ENCODE measurements around the gene LMAN1L. TPM values are rescaled to one million over a fixed set of nuclear protein-coding genes. Genes with fewer than 3 reads are reported as not detected.

LMAN1L gene
- total RNA-seq, 6 donors from 2014 or later: 1.0 TPM; not detected in 5

- Histone ChIP-seq H3K9me3 (no peaks in the 10 kb centered on the region), H3K36me3 (no peaks in the 10 kb centered on the region), H3K4me1 (peaks cover 26 to 38% (median 35%) of the 10 kb centered on the region in 4 donors), H3K4me3 (no peak overlapping the region), H3K27me3 (no peaks in the 10 kb centered on the region), H3K27ac (no peak overlapping the region)
- TF ChIP-seq POLR2AphosphoS5 (IDR thresholded peaks at IDR 0.05): no peak
- TF ChIP-seq POLR2A (IDR thresholded peaks at IDR 0.05): no peak
- TF ChIP-seq, protein P1, sequence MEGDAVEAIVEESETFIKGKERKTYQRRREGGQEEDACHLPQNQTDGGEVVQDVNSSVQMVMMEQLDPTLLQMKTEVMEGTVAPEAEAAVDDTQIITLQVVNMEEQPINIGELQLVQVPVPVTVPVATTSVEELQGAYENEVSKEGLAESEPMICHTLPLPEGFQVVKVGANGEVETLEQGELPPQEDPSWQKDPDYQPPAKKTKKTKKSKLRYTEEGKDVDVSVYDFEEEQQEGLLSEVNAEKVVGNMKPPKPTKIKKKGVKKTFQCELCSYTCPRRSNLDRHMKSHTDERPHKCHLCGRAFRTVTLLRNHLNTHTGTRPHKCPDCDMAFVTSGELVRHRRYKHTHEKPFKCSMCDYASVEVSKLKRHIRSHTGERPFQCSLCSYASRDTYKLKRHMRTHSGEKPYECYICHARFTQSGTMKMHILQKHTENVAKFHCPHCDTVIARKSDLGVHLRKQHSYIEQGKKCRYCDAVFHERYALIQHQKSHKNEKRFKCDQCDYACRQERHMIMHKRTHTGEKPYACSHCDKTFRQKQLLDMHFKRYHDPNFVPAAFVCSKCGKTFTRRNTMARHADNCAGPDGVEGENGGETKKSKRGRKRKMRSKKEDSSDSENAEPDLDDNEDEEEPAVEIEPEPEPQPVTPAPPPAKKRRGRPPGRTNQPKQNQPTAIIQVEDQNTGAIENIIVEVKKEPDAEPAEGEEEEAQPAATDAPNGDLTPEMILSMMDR (IDR thresholded peaks at IDR 0.05): no peak
- TF ChIP-seq EP300 (IDR thresholded peaks at IDR 0.05): no peak
- 71 to 75% methylated on average over 5 of the region's 5 CpGs for WGBS, 2 donors
- DNase-seq: no peak
- ATAC-seq (ENCODE audit: low FRiP score in 2 of 2): no peak
These were observed 38.8 kb upstream of the LMAN1L start for GRCh38 chr15:74773731-74774252.

GRCh38 chr15:74775132-74775562, 37.5 kb upstream of the LMAN1L start:
- Histone ChIP-seq H3K36me3 (no peaks in the 10 kb centered on the region), H3K27ac (peak overlapping the region in 1 of 4 donors; percentile 87), H3K4me1 (peaks cover 30 to 43% (median 40%) of the 10 kb centered on the region in 4 donors), H3K27me3 (no peaks in the 10 kb centered on the region), H3K4me3 (no peak overlapping the region), H3K9me3 (no peaks in the 10 kb centered on the region)
- DNase-seq: no peak
- 64 to 75% methylated on average over 5 of the region's 5 CpGs for WGBS, 2 donors
- TF ChIP-seq POLR2AphosphoS5 (IDR thresholded peaks at IDR 0.05) (no peak), POLR2A (IDR thresholded peaks at IDR 0.05) (no peak), EP300 (IDR thresholded peaks at IDR 0.05) (no peak)
- TF ChIP-seq, protein P1 (IDR thresholded peaks at IDR 0.05): no peak
- ATAC-seq (ENCODE audit: low FRiP score in 2 of 2): no peak

DNA sequence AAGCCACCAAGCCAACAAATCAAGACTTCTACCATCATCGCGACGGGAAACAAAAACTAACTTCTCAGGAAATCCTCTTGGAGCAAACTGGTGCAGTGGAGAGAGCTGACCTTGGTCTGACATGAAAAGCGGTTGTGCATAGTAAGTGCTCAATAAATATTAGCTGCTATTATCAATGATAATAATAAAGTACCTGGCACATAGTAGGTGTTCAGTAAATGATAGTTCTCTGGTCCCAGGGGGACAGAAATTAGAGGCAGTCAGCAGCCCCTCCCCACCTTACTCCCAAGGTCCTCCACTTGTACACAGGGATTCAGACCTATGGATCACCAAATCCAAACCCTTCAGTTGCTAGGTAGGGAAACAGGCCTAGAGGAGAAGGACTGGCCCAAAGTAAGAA, 36.7 kb upstream of the LMAN1L start:
- Histone ChIP-seq H3K9me3 (no peaks in the 10 kb centered on the region), H3K4me1 (peaks cover 35 to 48% (median 46%) of the 10 kb centered on the region in 4 donors), H3K27me3 (no peaks in the 10 kb centered on the region), H3K36me3 (no peaks in the 10 kb centered on the region), H3K4me3 (no peak overlapping the region), H3K27ac (peak overlapping the region in 2 of 4 donors; percentile 78 to 87)
- 53 to 100% methylated on average over 1 to 4 of the region's 4 CpGs for WGBS, 2 donors
- TF ChIP-seq, protein P1 (IDR thresholded peaks at IDR 0.05): no peak
- TF ChIP-seq POLR2A (IDR thresholded peaks at IDR 0.05): no peak
- no peak for TF ChIP-seq EP300 (IDR thresholded peaks at IDR 0.05)
- no peak for TF ChIP-seq POLR2AphosphoS5 (IDR thresholded peaks at IDR 0.05)
- DNase-seq (no peak), ATAC-seq (ENCODE audit: low FRiP score in 2 of 2) (no peak)

DNA sequence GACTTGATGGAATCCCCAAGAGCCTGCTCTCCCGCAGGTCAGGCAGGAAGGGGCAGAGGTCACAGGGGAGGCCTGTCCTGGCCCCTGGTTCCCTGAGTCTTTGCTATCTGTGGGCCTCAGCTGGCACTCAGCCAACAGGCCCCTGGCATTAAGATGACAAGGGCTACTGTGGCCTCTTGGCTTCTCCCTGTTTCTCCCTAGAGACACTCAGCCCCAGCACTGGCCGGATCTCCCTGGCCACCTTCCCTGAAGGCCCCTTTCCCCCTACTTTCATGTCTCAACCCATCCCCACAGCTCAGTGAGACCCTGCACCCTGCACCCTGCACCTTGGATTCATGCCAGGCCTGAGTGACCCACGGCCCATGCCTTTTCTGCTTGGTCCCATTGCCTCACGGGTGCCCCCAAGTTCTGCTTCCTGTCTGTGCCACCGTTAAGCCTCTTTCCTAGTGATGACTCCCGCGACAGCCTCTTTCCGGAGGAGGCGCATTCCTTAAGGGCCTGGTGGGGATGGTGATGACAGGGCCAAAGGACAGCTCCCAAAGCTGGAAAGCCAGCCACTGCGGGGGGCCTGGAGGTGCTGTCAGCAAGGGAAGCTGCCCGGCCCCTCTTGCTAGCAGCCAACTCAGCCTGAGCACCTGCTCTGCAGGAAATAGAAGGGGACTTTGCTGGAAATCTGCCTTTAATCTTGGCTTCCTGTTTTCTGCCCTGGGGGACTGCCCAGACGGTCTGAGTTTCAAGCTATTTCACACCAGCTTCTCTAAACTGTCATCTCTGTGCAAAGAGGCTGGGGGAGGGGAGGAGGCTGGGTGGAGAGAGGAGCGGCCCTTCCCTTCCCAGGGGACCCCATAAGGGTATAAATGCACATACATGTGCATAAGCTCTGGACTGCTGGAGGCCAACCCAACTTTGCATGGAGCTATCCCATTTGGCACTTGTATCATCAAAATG, 35.5 kb upstream of the LMAN1L start:
- Histone ChIP-seq H3K27me3 (no peaks in the 10 kb centered on the region), H3K4me1 (peaks cover 40 to 51% (median 49%) of the 10 kb centered on the region in 4 donors), H3K9me3 (no peaks in the 10 kb centered on the region), H3K36me3 (no peaks in the 10 kb centered on the region), H3K4me3 (no peak overlapping the region), H3K27ac (peak overlapping the region; percentile 72 to 87 (median 82))
- peak; percentile 31 to 40 for ATAC-seq (ENCODE audit: low FRiP score in 2 of 2)
- DNase-seq: peak in 1 of 2 donors; percentile 55
- WGBS, 2 donors: 14 to 23% methylated on average over 12 to 13 of the region's 13 CpGs
- TF ChIP-seq EP300 (IDR thresholded peaks at IDR 0.05) (no peak), POLR2AphosphoS5 (IDR thresholded peaks at IDR 0.05) (no peak), POLR2A (IDR thresholded peaks at IDR 0.05) (no peak)

All from upper lobe of left lung (tissue), 6 donors.